Pancreas (tissue), 10 donors: ENCODE data around the gene ABLIM2. TPM values are rescaled to one million over a fixed set of nuclear protein-coding genes. Genes with fewer than 3 reads are reported as not detected.

Experiments used
- ATAC-seq, 4 donors: fragments of 200-7000 bp; cut with Tn5 transposase; one replicate each; pipeline versions ENCODE4 v1.8.0 to v1.9.1; 2020; ENCODE audit warnings: mild to moderate bottlenecking in 4 of 4, moderate library complexity in 4 of 4
- DNase-seq, 6 donors: peaks; one replicate each; pipeline ENCODE4 v3.0.0-alpha.2; 2020
- FAIRE-seq: peaks from 2 replicates; lab custom pipeline; 2012; peaks lifted over from hg19 to GRCh38; lab: Jason Lieb, UNC
- H3K27ac ChIP-seq, 4 donors: fragments of 200-600 bp; sonication (generic); 1 replicate in 3 of 4; 2 replicates in 1 of 4; pipeline versions ENCODE4 v1.5.0 to v1.8.0; 2020
- H3K27me3 ChIP-seq, 4 donors: fragments of 200-600 bp; one replicate each; pipeline ENCODE4 v1.8.0; 2021
- H3K36me3 ChIP-seq, 3 donors: fragments of 200-600 bp; sonication (generic) in 1 of 3; one replicate each; pipeline versions ENCODE4 v1.5.0 to v1.8.0; 2020 to 2021
- H3K4me1 ChIP-seq, 3 donors: fragments of 200-600 bp; one replicate each; pipeline ENCODE4 v1.8.0; 2021
- H3K4me3 ChIP-seq, 4 donors: fragments of 200-600 bp; sonication (generic) in 2 of 4; one replicate each; pipeline versions ENCODE4 v1.5.0 to v1.8.0; 2020 to 2021
- H3K9me3 ChIP-seq, 4 donors: fragments of 200-600 bp; one replicate each; pipeline ENCODE4 v1.8.0; 2021
- WGBS, 2 donors: extraction: QIAGEN DNeasy Blood & Tissue Kit; methylation state at CpG; one replicate each; pipeline ENCODE4 v1.1.7; 2013; 5-methylcytosine and 5-hydroxymethylcytosine counted together
- intact Hi-C, 3 donors: fragments of 100-400 bp; cut with DNase I; formaldehyde crosslinking; loops; one replicate each; pipeline versions ENCODE4 v1.11.1 to v1.14.2; 2022
- polyA plus RNA-seq, 2 donors: library from polyadenylated mRNA; stranded (reverse); fragments of 200-250 nt; gene quantifications; one replicate each; pipeline ENCODE4 v1.2.3, GENCODE V29; 2013
- total RNA-seq, 6 donors: library from RNA; stranded (reverse); fragmentation: NEBNext Ultra II Directional in 4 of 6; extraction: Animal tissue kit (Norgen Biotek cat#: 25700) in 4 of 6; gene quantifications; one replicate each; pipeline versions ENCODE4 v1.2.1 to v1.2.4, GENCODE V29; 2021 to 2023
- TF ChIP-seq, protein P1 (sequence below), 4 donors: fragments of 200-600 bp; sonication (generic) in 3 of 4; IDR thresholded peaks; one replicate each; pipeline versions ENCODE4 v1.5.0 to v1.8.0; 2021; ENCODE audit warnings: antibody characterized with exemption in 4 of 4
- donor health status: healthy with polysubstance abuse.
- donor health status: DM: no; HTN: no; CAD: no; lungs with moderate emphysema.
- donor health status: DM: no; HTN: no; CAD: no.
- donor health status: control.
- donor health status: control.
- donor health status: Bipolar disorder and iron deficiency.
- donor health status: DM: yes; HTN: yes; CAD: no.
- donor health status: DM: no; HTN: no; CAD: no.
- donor health status: DM: no; HTN: no; CAD: no.
- donor health status: DM: yes; HTN: yes; CAD: no.

The ABLIM2 gene
- total and polyA plus RNA-seq, 8 donors: 4.3 to 13.1 (median 6.6) TPM

DNA sequence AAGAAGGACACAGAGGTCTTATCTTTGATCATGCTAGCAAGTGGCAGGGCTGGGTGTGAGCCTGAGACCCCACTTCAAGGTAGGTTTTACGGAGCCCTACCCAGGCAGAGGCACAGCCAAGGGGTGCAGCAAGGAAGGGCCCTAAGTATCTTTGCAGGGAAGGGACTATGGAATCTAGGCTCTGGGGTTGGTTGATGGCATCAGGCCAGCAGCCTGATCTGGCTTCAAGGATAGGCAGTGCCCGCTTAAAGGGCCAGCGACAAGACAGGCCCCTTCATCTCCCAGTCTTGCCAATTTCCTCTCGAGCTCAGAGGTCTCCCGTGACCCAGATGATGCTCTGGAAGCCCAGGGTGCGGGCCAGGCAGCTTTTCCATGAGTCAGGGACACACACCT lies 5.8 kb downstream of the ABLIM2 start:
- Histone ChIP-seq H3K27ac (no peak overlapping the region), H3K4me3 (no peak overlapping the region), H3K9me3 (no peaks in the 10 kb centered on the region), H3K27me3 (no peaks in the 10 kb centered on the region), H3K36me3 (no peaks in the 10 kb centered on the region), H3K4me1 (peaks cover 0 to 4% (median 3%) of the 10 kb centered on the region in 3 donors)
- FAIRE-seq: no peak
- DNase-seq: peak in 2 of 6 donors; percentile 68 to 74
- WGBS, 2 donors: 35 to 45% methylated on average over 6 of the region's 6 CpGs
- intact Hi-C loops: no loop called here
- peak in 3 of 4 donors; percentile 14 to 49 (median 43) for ATAC-seq
- TF ChIP-seq, protein P1, sequence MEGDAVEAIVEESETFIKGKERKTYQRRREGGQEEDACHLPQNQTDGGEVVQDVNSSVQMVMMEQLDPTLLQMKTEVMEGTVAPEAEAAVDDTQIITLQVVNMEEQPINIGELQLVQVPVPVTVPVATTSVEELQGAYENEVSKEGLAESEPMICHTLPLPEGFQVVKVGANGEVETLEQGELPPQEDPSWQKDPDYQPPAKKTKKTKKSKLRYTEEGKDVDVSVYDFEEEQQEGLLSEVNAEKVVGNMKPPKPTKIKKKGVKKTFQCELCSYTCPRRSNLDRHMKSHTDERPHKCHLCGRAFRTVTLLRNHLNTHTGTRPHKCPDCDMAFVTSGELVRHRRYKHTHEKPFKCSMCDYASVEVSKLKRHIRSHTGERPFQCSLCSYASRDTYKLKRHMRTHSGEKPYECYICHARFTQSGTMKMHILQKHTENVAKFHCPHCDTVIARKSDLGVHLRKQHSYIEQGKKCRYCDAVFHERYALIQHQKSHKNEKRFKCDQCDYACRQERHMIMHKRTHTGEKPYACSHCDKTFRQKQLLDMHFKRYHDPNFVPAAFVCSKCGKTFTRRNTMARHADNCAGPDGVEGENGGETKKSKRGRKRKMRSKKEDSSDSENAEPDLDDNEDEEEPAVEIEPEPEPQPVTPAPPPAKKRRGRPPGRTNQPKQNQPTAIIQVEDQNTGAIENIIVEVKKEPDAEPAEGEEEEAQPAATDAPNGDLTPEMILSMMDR (IDR thresholded peaks at IDR 0.05): no peak

DNA sequence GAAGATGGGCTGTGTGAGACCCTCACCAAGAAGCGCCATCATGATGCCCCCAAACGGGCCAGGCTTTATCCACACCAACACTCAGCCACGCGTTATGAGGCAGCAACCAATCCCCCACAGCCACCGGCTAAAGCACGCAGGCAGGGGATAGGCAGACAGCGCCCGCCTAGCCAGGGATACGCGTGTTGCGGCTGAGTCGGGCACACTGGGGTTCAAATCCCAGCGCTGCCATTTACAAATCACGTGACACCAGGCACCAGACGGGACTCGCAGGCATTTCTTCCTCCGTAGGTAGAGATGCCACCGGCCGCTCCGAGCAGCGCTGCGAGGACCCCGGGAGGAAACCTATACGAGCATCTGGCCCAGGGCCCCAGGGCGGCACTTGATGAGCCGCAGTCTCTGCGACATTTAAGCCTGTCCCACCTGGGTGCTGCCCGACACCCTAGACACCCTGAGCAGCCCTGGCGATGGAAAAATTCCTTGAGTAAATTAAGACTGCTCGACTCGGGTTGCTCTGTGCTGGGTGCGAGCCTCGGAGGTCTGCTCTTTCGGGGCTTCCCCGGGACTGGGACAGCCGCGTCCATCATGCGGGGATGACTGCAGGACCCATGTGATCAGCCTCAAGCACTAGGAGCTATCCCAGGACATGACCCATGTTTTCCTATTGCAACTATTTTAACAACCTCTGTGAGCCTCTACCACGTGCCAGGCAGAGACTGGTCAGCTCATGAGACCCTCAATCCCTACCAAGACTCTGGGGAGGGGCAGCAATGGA lies 6.3 kb downstream of the ABLIM2 start:
- H3K36me3 ChIP-seq: no peaks in the 10 kb centered on the region
- no peak overlapping the region for H3K27ac ChIP-seq
- H3K4me1 ChIP-seq: no peaks in the 10 kb centered on the region
- TF ChIP-seq, protein P1 (IDR thresholded peaks at IDR 0.05): no peak
- no peaks in the 10 kb centered on the region for H3K27me3 ChIP-seq
- no peaks in the 10 kb centered on the region for H3K9me3 ChIP-seq
- 86 to 89% methylated on average over 39 of the region's 39 CpGs for WGBS, 2 donors
- no peak overlapping the region for H3K4me3 ChIP-seq
- intact Hi-C loops: no loop called here
- no peak for FAIRE-seq
- no peak for ATAC-seq
- DNase-seq: peak in 1 of 6 donors; percentile 22

DNA sequence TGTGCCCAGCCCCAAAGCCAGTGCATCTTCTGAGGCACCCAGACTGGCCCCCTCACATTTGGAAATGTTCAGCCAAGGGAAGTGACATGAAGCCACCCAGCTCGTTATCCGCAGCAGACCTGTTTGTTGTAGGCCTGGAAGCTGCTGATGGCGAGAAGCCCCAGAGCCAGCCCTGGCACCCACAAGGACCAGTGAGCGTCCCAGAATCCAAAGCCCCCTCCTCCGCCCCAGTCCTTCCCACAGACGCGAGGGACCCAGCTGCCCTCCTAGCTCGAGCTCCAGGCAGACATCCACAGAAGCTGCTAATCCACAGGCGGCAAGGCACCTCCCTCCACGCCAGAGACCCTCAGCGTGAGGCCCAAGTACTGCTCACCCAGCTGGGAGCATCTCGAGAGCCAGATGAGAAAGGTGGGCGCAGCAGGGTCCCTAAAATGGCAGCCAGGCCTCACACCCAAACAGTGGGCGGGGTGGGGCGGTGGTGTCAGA lies 7.4 kb downstream of the ABLIM2 start:
- 92 to 94% methylated on average over 15 of the region's 15 CpGs for WGBS, 2 donors
- Histone ChIP-seq H3K36me3 (no peaks in the 10 kb centered on the region), H3K4me3 (no peak overlapping the region), H3K27ac (no peak overlapping the region), H3K9me3 (no peaks in the 10 kb centered on the region), H3K27me3 (no peaks in the 10 kb centered on the region), H3K4me1 (peaks cover 0 to 1% (median under 1%) of the 10 kb centered on the region in 3 donors)
- TF ChIP-seq, protein P1 (IDR thresholded peaks at IDR 0.05): no peak
- intact Hi-C loops: no loop called here
- FAIRE-seq (no peak), ATAC-seq (no peak), DNase-seq (peak in 1 of 6 donors; percentile 29)

DNA sequence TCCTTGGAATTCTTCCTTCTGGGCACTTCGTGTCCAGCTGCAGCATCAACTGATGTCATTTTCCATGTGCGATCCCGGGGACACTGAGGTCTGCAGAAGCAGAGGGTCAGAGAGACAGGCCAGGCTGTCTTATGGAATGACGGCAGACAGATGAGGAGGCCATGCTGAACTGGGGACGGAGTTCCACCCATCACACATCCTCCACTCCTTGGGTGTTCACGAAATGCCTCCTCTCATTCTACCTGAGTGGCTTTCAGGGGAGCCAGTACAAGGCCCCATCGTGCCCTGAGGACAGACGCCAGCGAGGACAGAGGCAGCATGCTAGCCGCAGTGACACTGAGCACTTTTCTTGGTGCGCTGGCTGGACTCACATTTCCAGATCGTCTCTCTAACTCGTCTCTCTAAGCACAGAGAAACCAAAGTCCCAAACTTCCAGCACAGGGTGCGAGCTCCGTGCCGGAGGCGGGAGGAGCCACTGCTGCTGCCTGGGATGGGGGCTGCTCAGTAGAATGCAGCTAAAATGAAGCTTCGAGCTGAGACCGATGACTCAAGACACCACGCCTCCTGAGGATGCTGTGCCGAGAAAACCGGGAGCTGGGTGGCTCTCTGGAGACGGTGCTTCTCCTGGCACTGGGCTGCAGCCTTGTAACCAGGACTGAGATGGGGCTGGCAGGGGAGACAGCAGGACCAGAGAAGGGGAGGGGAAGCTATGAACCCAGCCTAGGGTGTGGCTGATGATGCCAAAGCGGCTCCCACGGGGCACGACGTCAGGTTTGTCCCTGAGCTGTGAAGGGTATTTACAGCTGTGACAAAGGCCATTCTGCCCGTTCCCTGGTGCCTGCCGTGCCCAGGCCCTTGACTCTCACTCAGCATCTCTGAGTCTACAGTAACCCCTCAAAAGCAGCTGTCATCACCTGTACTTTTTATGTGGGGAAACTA lies 8.2 kb downstream of the ABLIM2 start:
- 86 to 93% methylated on average over 29 of the region's 29 CpGs for WGBS, 2 donors
- DNase-seq (peak in 1 of 6 donors; percentile 13), FAIRE-seq (no peak), ATAC-seq (no peak)
- no peak overlapping the region for H3K4me3 ChIP-seq
- intact Hi-C loops: no loop called here
- TF ChIP-seq, protein P1 (IDR thresholded peaks at IDR 0.05): no peak
- H3K27me3 ChIP-seq: no peaks in the 10 kb centered on the region
- H3K9me3 ChIP-seq: no peaks in the 10 kb centered on the region
- H3K4me1 ChIP-seq: peaks cover 0 to 6% (median 4%) of the 10 kb centered on the region in 3 donors
- H3K36me3 ChIP-seq: no peaks in the 10 kb centered on the region
- H3K27ac ChIP-seq: no peak overlapping the region
